ENCODE measurements around the gene PAQR3.

Gene PAQR3, protein sequence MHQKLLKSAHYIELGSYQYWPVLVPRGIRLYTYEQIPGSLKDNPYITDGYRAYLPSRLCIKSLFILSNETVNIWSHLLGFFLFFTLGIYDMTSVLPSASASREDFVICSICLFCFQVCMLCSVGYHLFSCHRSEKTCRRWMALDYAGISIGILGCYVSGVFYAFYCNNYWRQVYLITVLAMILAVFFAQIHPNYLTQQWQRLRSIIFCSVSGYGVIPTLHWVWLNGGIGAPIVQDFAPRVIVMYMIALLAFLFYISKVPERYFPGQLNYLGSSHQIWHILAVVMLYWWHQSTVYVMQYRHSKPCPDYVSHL

GRCh38 chr4:78938868-78939666, at the start of gene PAQR3:
Gene PAQR3, minus strand, starts transcription at chr4:78939438. Its CDS starts 214 bp downstream, at chr4:78939224.
- DNase-seq (ENCODE audit: low spot score): peak; percentile 91

GRCh38 chr4:78987683-78988082, 48.4 kb upstream of the PAQR3 start:
- DNase-seq (ENCODE audit: low spot score): no peak

DNA sequence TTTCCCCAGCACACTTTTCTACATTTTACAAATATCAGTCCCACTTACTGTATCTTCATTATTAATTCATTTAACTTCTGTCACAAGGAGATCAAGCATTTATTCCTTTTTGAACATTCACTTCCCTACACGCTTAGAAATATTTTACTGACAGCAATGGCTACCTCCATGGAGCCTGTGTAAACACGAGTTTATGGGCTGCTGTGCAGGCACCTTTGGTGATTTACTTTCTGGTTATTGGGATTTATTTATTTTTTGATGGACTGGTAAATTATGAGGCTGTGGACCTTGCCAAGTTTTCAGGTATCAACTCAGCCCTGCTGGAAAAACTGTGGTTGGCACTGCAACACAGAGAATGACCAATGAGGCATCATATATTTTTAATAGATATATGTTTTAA, 45.4 kb upstream of the PAQR3 start:
- no peak for DNase-seq (ENCODE audit: low spot score)

- DNase-seq (ENCODE audit: low spot score): no peak
Measured at GRCh38 chr4:78975865-78976264, 36.6 kb upstream of the PAQR3 start.

- no peak for DNase-seq (ENCODE audit: low spot score)
Measured at GRCh38 chr4:78971776-78972175, 32.5 kb upstream of the PAQR3 start.

GRCh38 chr4:78971326-78971725, 32.1 kb upstream of the PAQR3 start:
- DNase-seq (ENCODE audit: low spot score): no peak

DNA sequence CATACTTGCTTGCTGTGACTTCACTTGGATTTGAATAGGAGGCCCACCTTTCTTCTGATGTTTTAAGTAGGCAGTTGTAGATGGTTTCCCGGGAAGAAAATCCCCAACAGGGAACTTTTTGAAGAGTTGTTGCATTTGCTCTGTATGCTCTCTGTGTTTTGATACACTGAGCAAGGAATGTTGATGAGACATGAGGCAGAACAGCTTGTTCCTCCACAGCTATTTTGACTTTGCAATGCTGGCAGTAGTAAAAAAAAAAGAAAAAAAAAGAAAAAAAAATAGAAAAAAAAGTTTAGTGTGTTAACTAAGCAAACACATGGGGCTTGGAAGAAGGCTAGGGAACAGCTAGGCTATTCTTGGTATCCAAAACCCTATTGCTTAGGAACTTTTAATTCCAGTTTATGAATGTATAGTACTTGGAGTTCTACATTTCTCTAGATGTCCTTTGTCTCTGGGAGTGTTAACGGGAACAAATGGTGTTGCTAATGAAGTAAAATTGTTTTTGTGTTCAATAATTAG, 23.4 kb upstream of the PAQR3 start:
- no peak for DNase-seq (ENCODE audit: low spot score)

DNA sequence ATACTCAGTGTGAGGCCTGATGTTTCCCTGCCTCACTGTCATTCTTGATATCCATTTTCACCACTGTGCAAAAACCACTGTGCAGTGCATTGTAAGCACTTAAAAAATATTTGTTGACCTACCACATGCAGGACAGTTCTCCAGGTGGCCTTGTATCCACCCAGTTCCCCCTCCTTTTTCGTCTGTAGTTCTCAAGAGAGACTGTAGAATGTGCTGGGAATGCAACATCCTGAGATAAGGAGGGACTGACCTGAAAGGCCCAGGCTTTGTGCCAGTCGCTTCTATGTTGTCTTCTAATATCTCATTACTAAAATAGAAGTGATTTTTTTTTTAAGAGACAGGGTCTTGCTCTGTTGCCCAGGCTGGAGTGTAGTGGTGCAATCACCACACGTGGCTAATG, 21.7 kb upstream of the PAQR3 start:
- DNase-seq (ENCODE audit: low spot score): no peak

GRCh38 chr4:78956975-78957374, 17.7 kb upstream of the PAQR3 start:
- no peak for DNase-seq (ENCODE audit: low spot score)

- peak; percentile 47 for DNase-seq (ENCODE audit: low spot score)
Measured at GRCh38 chr4:78953769-78954666, 14.8 kb upstream of the PAQR3 start.

DNA sequence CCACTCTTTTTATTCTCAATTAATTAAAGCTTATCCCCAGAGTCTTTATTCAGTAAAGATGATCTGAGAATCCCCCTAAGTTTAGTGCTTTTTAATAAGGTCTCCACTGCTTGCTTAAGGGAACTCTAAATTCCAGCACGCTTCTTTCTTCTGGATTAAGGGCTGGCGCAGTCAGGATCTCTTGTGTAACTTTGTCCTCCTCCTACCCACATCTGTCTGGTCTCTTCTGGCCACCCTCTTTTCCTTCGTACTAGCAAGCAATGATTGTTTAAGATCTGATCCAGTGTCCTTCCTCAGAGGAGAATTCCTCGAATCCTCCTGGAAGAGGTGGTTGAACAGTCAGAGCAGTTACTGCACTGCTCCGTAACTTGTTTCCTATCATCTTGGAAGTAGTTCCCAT, 14.0 kb upstream of the PAQR3 start:
- no peak for DNase-seq (ENCODE audit: low spot score)

DNA sequence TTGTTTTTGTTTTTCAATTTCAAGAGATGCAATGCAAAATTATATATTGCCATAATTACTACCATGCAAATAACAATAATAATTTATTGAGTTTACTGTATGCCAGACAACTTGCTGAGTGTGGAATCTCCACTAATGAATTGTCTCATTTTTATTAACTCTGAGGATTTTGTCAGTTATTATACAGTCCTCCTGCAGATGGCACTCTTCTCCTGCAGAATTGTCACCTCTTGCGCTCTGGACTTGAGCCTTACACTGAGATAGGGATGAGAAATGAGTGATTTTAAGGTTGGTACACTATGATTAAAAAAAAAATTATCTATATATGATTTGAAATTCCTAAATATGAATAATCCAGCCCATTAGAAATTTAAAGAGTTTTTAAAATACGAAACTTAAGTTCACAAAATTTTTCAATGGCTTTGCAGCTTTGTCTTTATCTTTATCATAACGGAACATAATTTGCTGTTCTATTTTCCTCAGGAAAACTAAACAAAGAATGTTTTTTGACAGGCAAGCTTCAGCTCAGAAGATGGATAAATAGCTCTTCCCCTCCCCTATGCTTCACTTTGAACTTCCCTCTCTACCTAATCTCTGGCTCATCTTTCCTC, 12.7 kb upstream of the PAQR3 start:
- DNase-seq (ENCODE audit: low spot score): peak; percentile 74

DNA sequence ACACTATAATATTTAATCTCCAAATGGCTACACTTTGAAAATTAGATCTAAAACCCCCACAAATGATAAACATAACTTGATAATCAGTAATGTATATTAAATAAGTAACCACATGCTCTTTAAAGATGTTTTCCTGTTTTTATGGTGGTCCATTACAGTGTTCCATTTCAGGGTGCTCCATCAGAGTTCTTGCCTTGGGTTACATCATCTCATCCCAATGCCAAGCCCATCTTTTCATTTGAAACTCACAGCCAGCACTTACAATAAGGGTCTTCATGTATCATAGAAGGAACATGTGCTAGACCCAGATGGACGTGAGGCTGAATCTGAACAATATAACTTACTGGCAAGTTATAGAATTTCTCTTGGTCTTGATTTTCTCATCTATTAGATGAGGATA, 10.5 kb upstream of the PAQR3 start:
- DNase-seq (ENCODE audit: low spot score): no peak

DNA sequence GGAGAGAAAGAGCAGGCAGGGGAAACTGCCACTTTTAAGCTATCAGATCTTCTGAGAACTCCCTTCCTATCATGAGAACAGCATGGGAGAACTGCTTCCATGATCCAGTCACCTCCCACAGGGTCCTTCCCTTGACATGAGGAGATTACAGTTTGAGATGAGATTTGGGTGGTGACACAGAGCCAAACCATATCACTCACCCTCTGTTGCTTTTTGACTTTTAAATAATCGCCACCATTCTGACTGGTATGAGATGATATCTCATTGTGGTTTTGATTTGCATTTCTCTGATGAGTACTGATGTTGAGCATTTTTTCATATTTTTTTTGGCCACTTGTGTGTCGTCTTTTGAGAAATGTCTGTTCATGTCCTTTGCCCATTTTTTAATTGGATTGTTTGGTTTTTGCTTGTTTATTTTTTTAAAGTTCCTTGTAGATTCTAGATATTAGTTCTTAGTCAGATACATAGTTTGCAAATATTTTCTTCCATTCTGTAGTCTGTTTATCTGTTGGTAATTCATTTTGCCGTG, 6.5 kb upstream of the PAQR3 start:
- no peak for DNase-seq (ENCODE audit: low spot score)

DNA sequence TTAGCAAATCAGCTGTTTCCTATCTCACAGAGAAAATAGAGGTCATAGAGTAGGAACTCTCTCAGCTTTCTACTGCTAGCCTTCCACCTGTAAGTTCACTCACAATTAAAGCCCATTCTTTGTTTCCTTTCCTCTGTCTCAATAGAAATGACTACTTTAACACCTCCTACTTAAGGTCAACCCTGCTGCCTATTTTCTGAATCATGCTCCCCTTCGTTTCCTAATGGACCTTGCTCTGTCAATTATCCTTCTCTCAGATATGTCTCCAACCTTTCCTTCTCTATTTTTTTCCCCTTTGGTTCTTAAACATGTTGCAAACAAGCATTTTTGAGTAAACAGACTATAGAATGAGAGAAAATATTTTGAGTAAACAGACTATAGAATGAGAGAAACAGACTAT, 5.1 kb upstream of the PAQR3 start:
- DNase-seq (ENCODE audit: low spot score): no peak

GRCh38 chr4:78940752-78941151, 1.5 kb upstream of the PAQR3 start:
- no peak for DNase-seq (ENCODE audit: low spot score)

DNA sequence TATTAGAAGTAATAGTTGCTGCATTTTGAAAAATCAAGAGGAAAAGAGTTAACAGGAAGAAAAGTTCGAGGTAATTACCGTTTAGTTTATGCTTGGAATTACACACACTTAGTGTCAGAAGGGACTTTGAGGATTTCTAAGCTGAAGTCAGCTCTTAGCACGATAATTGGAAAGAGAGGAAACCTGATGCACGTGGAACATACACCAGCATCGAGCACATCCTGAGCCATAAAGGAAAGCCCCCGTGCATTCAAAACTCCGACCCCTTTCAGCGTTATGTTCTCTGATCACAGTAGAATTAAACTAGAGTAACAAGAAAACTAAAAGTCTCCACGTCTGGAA, 400 bp upstream of the PAQR3 start:
- no peak for DNase-seq (ENCODE audit: low spot score)

DNA sequence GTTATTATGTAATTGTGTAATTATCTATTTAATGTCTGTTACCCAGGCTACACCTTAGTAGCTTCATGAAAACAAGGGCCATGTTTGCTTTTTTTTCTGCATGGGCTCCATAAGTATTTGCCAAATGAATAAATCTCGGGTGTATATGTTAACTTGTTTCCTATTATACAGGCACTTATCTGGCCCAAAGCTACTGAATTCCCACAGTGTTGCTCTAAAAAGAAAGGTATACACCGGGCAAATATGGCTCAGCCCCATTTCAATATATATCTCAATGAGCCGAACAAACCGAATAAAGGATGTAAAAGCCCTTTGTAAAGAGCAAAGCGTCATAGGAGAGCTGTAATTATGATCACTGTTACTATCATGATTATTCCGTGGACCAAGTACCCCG, 767 bp downstream of the PAQR3 start:
- peak; percentile 31 for DNase-seq (ENCODE audit: low spot score)

DNA sequence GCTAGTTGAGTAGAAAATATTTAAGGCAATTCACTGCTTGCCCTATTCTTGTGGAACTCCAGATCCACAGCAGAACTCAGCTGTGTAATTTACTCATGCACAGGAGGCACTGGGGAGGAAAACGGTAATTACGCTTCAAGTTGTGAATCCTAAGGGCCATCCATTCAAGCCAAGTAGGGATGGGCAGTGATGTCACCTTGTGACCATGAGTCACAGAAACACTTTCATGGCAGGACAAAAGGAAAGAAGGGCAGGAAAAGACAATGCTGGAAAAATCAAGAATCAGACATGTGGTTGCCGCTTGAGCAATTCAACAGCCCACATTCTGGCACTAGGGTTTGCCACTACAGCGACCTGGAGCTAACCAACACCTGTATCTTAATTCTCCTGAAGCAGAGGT, 1.4 kb downstream of the PAQR3 start:
- no peak for DNase-seq (ENCODE audit: low spot score)

DNA sequence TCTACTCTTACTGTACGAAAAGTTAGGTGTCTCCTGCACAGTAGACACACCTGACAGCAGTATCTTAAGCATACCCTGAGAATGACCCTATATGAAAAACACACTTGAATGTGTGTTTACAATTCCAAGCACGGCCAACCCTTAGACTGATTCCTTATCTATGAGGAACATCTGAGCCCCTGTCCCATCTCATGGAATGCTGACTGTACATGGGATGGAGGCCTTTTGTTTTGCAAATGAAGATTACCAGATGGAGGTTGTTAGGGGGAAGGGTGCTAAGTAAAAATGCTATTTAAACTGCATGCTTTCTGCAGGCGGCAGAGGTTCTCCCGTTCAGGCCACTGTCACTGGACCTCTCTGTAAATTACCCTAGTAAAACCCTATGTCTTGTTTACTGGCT, 2.2 kb downstream of the PAQR3 start:
- no peak for DNase-seq (ENCODE audit: low spot score)

- no peak for DNase-seq (ENCODE audit: low spot score)
Measured at GRCh38 chr4:78930016-78930629, 9.1 kb downstream of the PAQR3 start.

Measured in NAMALWA (cell line).